ENCODE data around the gene TRDN.

The TRDN gene

DNA sequence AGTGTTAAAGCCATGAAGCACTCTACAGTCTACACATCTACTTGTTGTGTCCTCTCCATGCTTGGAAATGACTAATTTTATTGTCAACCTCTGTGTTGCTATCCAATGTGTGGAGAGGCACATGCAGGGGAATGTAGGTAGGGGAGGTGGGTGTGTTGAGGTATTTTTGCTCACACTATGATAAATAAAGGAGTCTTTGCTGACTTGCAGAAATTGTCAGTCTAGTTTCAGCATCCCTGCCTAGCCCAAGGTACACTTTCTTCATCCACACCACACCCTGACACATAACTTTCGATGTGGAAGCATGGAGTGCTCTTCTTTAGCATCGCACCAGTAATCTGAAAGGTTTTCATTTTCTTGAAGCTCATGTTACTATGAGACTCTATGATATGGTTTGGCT, 264.0 kb downstream of the TRDN start:
- H2AFZ ChIP-seq (ENCODE audit: low read length): no peak overlapping the region
- H3K4me1 ChIP-seq (ENCODE audit: insufficient read depth, low read length, poor library complexity, severe bottlenecking): no peaks in the 10 kb centered on the region
- H3K4me3 ChIP-seq (ENCODE audit: low read length, poor library complexity, severe bottlenecking): no peak overlapping the region
- H3K9ac ChIP-seq (ENCODE audit: low read depth, low read length, poor library complexity, severe bottlenecking): no peak overlapping the region
- H3K79me2 ChIP-seq (ENCODE audit: insufficient read depth, low read length): no peaks in the 10 kb centered on the region
- no peaks in the 10 kb centered on the region for H4K20me1 ChIP-seq (ENCODE audit: insufficient read depth, low read length, poor library complexity, severe bottlenecking)
- H3K27me3 ChIP-seq (ENCODE audit: insufficient read depth, low read length, poor library complexity, severe bottlenecking): no peaks in the 10 kb centered on the region
- H3F3A ChIP-seq (ENCODE audit: low read depth): no peaks in the 10 kb centered on the region
- no peaks in the 10 kb centered on the region for H3K9me2 ChIP-seq (replicated peaks; ENCODE audit: low read depth, low read length)
- TF ChIP-seq EZH2phosphoT487 (IDR thresholded peaks at IDR 0.05; ENCODE audit: borderline replicate concordance): no peak
- TF ChIP-seq, protein P1, sequence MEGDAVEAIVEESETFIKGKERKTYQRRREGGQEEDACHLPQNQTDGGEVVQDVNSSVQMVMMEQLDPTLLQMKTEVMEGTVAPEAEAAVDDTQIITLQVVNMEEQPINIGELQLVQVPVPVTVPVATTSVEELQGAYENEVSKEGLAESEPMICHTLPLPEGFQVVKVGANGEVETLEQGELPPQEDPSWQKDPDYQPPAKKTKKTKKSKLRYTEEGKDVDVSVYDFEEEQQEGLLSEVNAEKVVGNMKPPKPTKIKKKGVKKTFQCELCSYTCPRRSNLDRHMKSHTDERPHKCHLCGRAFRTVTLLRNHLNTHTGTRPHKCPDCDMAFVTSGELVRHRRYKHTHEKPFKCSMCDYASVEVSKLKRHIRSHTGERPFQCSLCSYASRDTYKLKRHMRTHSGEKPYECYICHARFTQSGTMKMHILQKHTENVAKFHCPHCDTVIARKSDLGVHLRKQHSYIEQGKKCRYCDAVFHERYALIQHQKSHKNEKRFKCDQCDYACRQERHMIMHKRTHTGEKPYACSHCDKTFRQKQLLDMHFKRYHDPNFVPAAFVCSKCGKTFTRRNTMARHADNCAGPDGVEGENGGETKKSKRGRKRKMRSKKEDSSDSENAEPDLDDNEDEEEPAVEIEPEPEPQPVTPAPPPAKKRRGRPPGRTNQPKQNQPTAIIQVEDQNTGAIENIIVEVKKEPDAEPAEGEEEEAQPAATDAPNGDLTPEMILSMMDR (conservative IDR thresholded peaks at IDR 0.05; ENCODE audit: low read length): no peak
- no peaks in the 10 kb centered on the region for H3K36me3 ChIP-seq (ENCODE audit: insufficient read depth, low read length)
- H3K9me3 ChIP-seq (ENCODE audit: insufficient read depth, low read depth, low read length): no peaks in the 10 kb centered on the region
- no peak overlapping the region for H3K4me2 ChIP-seq (ENCODE audit: low read depth, low read length, poor library complexity, severe bottlenecking)

DNA sequence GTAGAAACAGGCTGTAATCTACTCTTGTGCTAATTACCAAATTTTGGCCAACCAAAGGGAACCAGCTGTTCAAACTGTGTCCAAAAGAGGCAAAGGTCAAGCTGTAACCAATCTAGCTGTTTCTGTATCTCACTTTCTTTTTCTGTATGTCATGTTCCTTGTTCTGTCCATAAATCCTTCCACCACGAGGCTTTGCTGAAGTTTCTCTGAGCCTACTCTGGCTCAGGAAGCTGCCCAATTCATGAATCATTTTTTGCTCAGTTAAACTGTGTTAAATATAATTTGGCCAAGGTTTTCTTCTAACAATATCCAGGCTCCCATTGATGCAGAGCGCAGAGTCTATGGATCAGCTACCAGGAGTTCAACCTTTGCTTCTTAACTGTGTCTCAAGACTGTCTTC, 272.8 kb downstream of the TRDN start:
- no peaks in the 10 kb centered on the region for H3K79me2 ChIP-seq (ENCODE audit: insufficient read depth, low read length)
- H3K4me2 ChIP-seq (ENCODE audit: low read depth, low read length, poor library complexity, severe bottlenecking): no peak overlapping the region
- no peak overlapping the region for H3K9ac ChIP-seq (ENCODE audit: low read depth, low read length, poor library complexity, severe bottlenecking)
- H2AFZ ChIP-seq (ENCODE audit: low read length): no peak overlapping the region
- no peaks in the 10 kb centered on the region for H4K20me1 ChIP-seq (ENCODE audit: insufficient read depth, low read length, poor library complexity, severe bottlenecking)
- H3K36me3 ChIP-seq (ENCODE audit: insufficient read depth, low read length): no peaks in the 10 kb centered on the region
- no peaks in the 10 kb centered on the region for H3K4me1 ChIP-seq (ENCODE audit: insufficient read depth, low read length, poor library complexity, severe bottlenecking)
- no peaks in the 10 kb centered on the region for H3K9me3 ChIP-seq (ENCODE audit: insufficient read depth, low read depth, low read length)
- no peak overlapping the region for H3K4me3 ChIP-seq (ENCODE audit: low read length, poor library complexity, severe bottlenecking)
- H3F3A ChIP-seq (ENCODE audit: low read depth): no peaks in the 10 kb centered on the region
- H3K9me2 ChIP-seq (replicated peaks; ENCODE audit: low read depth, low read length): no peaks in the 10 kb centered on the region
- no peak for TF ChIP-seq EZH2phosphoT487 (IDR thresholded peaks at IDR 0.05; ENCODE audit: borderline replicate concordance)
- TF ChIP-seq, protein P1 (conservative IDR thresholded peaks at IDR 0.05; ENCODE audit: low read length): no peak
- H3K27me3 ChIP-seq (ENCODE audit: insufficient read depth, low read length, poor library complexity, severe bottlenecking): no peaks in the 10 kb centered on the region

DNA sequence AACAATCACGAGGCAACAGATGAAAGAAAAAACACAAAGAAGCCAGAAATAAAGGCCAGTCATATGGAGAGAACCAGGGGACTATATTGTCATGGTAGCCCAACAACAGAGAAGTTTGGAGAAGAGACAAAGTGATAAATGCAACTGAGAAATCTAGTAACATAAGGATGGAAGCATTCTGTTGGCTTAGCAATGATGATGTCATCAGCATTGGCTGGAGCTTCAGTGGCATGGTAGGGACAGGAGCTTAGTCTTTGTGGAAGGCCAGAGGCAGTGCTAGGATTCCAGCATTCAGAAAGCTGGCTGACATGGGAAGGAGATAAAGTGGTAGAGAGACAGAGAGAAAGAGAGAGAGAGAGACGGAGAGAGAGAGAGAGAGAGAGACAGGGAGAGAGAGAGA, 276.4 kb downstream of the TRDN start:
- no peaks in the 10 kb centered on the region for H3K9me2 ChIP-seq (replicated peaks; ENCODE audit: low read depth, low read length)
- no peaks in the 10 kb centered on the region for H3F3A ChIP-seq (ENCODE audit: low read depth)
- no peaks in the 10 kb centered on the region for H3K27me3 ChIP-seq (ENCODE audit: insufficient read depth, low read length, poor library complexity, severe bottlenecking)
- H3K9ac ChIP-seq (ENCODE audit: low read depth, low read length, poor library complexity, severe bottlenecking): no peak overlapping the region
- no peaks in the 10 kb centered on the region for H3K9me3 ChIP-seq (ENCODE audit: insufficient read depth, low read depth, low read length)
- no peaks in the 10 kb centered on the region for H4K20me1 ChIP-seq (ENCODE audit: insufficient read depth, low read length, poor library complexity, severe bottlenecking)
- no peak for TF ChIP-seq EZH2phosphoT487 (IDR thresholded peaks at IDR 0.05; ENCODE audit: borderline replicate concordance)
- TF ChIP-seq, protein P1 (conservative IDR thresholded peaks at IDR 0.05; ENCODE audit: low read length): no peak
- H3K4me1 ChIP-seq (ENCODE audit: insufficient read depth, low read length, poor library complexity, severe bottlenecking): no peaks in the 10 kb centered on the region
- no peaks in the 10 kb centered on the region for H3K79me2 ChIP-seq (ENCODE audit: insufficient read depth, low read length)
- H2AFZ ChIP-seq (ENCODE audit: low read length): no peak overlapping the region
- no peak overlapping the region for H3K4me3 ChIP-seq (ENCODE audit: low read length, poor library complexity, severe bottlenecking)
- H3K4me2 ChIP-seq (ENCODE audit: low read depth, low read length, poor library complexity, severe bottlenecking): no peak overlapping the region
- no peaks in the 10 kb centered on the region for H3K36me3 ChIP-seq (ENCODE audit: insufficient read depth, low read length)
